ENCODE data around the gene MYG1. TPM values are rescaled to one million over a fixed set of nuclear protein-coding genes. Genes with fewer than 3 reads are reported as not detected.
A peak's percentile ranks its signal among the peaks of the same experiment; 100 is the strongest.
"Not testable (repeated sequence)": the region's sequence is repeated elsewhere in the genome, so short reads cannot be mapped to it uniquely, and the experiment has no call there.

The MYG1 gene
- total and polyA plus RNA-seq, 4 experiments from 2014 or later: 46.0 to 78.2 (median 56.6) TPM

GRCh38 chr12:53295070-53295890, 4.2 kb upstream of the MYG1 start, which contains the start of gene PFDN5:
TSS of gene PFDN5 (plus strand) at chr12:53295542. CDS start at chr12:53295568, 26 bp downstream.
- POLR2A ChIA-PET (ENCODE audit: partially characterized antibody): interaction anchor here (0.5 to 9.4 kb wide), 32 partner anchors 9 to 457 kb away, joined by 3 to 193 read pairs (median 6); partner anchors contain the start of genes AAAS, CSAD, EIF4B and ESPL1
- Histone ChIP-seq H3K27me3 (ENCODE audit: insufficient read depth, low read length) (no peaks in the 10 kb centered on the region), H3K27ac (ENCODE audit: low read depth, low read length) (peak within 1 kb of the TSS; percentile 81), H3K9me3 (ENCODE audit: control insufficient read depth in 1 of 2, low read length in 2 of 2) (no peaks in the 10 kb centered on the region), H3K4me1 (ENCODE audit: insufficient read depth, low read length) (peaks cover 49% of the 10 kb centered on the region), H3K4me3 (ENCODE audit: low read length in 2 of 2) (peak within 1 kb of the TSS; percentile 63 to 94), H3K36me3 (ENCODE audit: insufficient read depth, low read length) (peaks cover 24% of the 10 kb centered on the region)
- peaks cover 23 to 59% (median 44%) of the 10 kb centered on the region in 4 donors for H3K4me1 Mint-ChIP-seq
- peak; percentile 87 to 93 (median 91) for DNase-seq
- peaks cover 18 to 36% of the 10 kb centered on the region in 2 donors for H3K36me3 Mint-ChIP-seq
- peaks cover 0 to 1% (median 0%) of the 10 kb centered on the region in 8 donors for H3K9me3 Mint-ChIP-seq
- H3K27me3 Mint-ChIP-seq: no peaks in the 10 kb centered on the region
- peak within 1 kb of the TSS; percentile 97 to 100 (median 99) for H3K27ac Mint-ChIP-seq
- CTCF ChIA-PET (ENCODE audit: partially characterized antibody): interaction anchor here (0.8 to 19.2 kb wide), 12 partner anchors 8 to 214 kb away, joined by 3 to 339 read pairs (median 6); partner anchors contain the start of genes AAAS, CSAD and ITGB7
- H3K4me3 Mint-ChIP-seq: peak within 1 kb of the TSS; percentile 98 to 100 (median 99)
- intact Hi-C loops (cut with micrococcal nuclease): loop anchor here (1.0 to 5.0 kb wide), 8 partner anchors 26 to 382 kb away; partner anchors contain the start of genes AAAS, ATP5MC2, CSAD and EIF4B

GRCh38 chr12:53295891-53296219, 3.6 kb upstream of the MYG1 start:
- peak overlapping the region; percentile 97 to 100 (median 99) for H3K27ac Mint-ChIP-seq

GRCh38 chr12:53297106-53297505, 2.4 kb upstream of the MYG1 start:
- H3K4me3 ChIP-seq (ENCODE audit: low read length in 2 of 2); H3K9me3 Mint-ChIP-seq; H3K27ac ChIP-seq (ENCODE audit: low read depth, low read length); H3K9me3 ChIP-seq (ENCODE audit: control insufficient read depth in 1 of 2, low read length in 2 of 2); H3K27me3 Mint-ChIP-seq; DNase-seq; H3K27me3 ChIP-seq (ENCODE audit: insufficient read depth, low read length): not testable (repeated sequence)
- peak overlapping the region in 7 of 8 donors; percentile 21 to 100 (median 98) for H3K4me3 Mint-ChIP-seq
- Histone ChIP-seq H3K4me1 (ENCODE audit: insufficient read depth, low read length) (peaks cover 64% of the 10 kb centered on the region), H3K36me3 (ENCODE audit: insufficient read depth, low read length) (peaks cover 24% of the 10 kb centered on the region)
- ChIA-PET CTCF (ENCODE audit: partially characterized antibody) (interaction anchor here (1.1 to 19.2 kb wide), 8 partner anchors 9 to 212 kb away, joined by 3 to 339 read pairs (median 6); partner anchors contain the start of genes AAAS and ITGB7), POLR2A (ENCODE audit: partially characterized antibody) (interaction anchor here (1.1 to 9.4 kb wide), 6 partner anchors 25 to 83 kb away, joined by 3 to 193 read pairs (median 4); partner anchors contain the start of gene AAAS)
- H3K27ac Mint-ChIP-seq: peak overlapping the region in 6 of 7 donors; percentile 42 to 99 (median 86)
- peaks cover 33 to 77% (median 59%) of the 10 kb centered on the region in 4 donors for H3K4me1 Mint-ChIP-seq
- H3K36me3 Mint-ChIP-seq: peaks cover 21 to 47% of the 10 kb centered on the region in 2 donors
- intact Hi-C loops (cut with micrococcal nuclease): loop anchor here (5.0 kb wide), 1 partner anchor 380 kb away; the partner anchor contains the start of gene ATP5MC2

More at GRCh38 chr12:53295891-53296219, 3.6 kb upstream of the MYG1 start:
- peaks cover 0 to 1% (median 0%) of the 10 kb centered on the region in 8 donors for H3K9me3 Mint-ChIP-seq
- Histone ChIP-seq H3K4me1 (ENCODE audit: insufficient read depth, low read length) (peaks cover 55% of the 10 kb centered on the region), H3K36me3 (ENCODE audit: insufficient read depth, low read length) (peaks cover 24% of the 10 kb centered on the region), H3K4me3 (ENCODE audit: low read length in 2 of 2) (peak overlapping the region; percentile 63 to 94), H3K27ac (ENCODE audit: low read depth, low read length) (peak overlapping the region; percentile 81), H3K9me3 (ENCODE audit: control insufficient read depth in 1 of 2, low read length in 2 of 2) (no peaks in the 10 kb centered on the region), H3K27me3 (ENCODE audit: insufficient read depth, low read length) (no peaks in the 10 kb centered on the region)
- ChIA-PET CTCF (ENCODE audit: partially characterized antibody) (interaction anchor here (0.8 to 19.2 kb wide), 11 partner anchors 9 to 193 kb away, joined by 3 to 339 read pairs (median 8); partner anchors contain the start of genes AAAS, CSAD and ITGB7), POLR2A (ENCODE audit: partially characterized antibody) (interaction anchor here (0.5 to 9.4 kb wide), 31 partner anchors 9 to 457 kb away, joined by 3 to 193 read pairs (median 6); partner anchors contain the start of genes AAAS, CSAD, EIF4B and ESPL1)
- no peaks in the 10 kb centered on the region for H3K27me3 Mint-ChIP-seq
- intact Hi-C loops (cut with micrococcal nuclease): loop anchor here (1.0 to 5.0 kb wide), 8 partner anchors 25 to 381 kb away; partner anchors contain the start of genes AAAS, ATP5MC2, CSAD and EIF4B
- H3K36me3 Mint-ChIP-seq: peaks cover 18 to 41% of the 10 kb centered on the region in 2 donors
- no peak for DNase-seq
- H3K4me1 Mint-ChIP-seq: peaks cover 28 to 65% (median 50%) of the 10 kb centered on the region in 4 donors
- H3K4me3 Mint-ChIP-seq: peak overlapping the region; percentile 98 to 100 (median 99)

GRCh38 chr12:53298164-53298563, 1.3 kb upstream of the MYG1 start:
- H3K27ac Mint-ChIP-seq: peak overlapping the region in 6 of 7 donors; percentile 3 to 97 (median 87)
- H3K27me3 Mint-ChIP-seq: no peaks in the 10 kb centered on the region
- no peak for DNase-seq
- no peaks in the 10 kb centered on the region for H3K9me3 ChIP-seq (ENCODE audit: control insufficient read depth in 1 of 2, low read length in 2 of 2)
- H3K36me3 Mint-ChIP-seq: peaks cover 28 to 55% of the 10 kb centered on the region in 2 donors
- CTCF ChIA-PET (ENCODE audit: partially characterized antibody): interaction anchor here (1.8 to 19.2 kb wide), 5 partner anchors 16 to 211 kb away, joined by 4 to 339 read pairs (median 8); partner anchors contain the start of genes AAAS and ITGB7
- H3K4me1 ChIP-seq (ENCODE audit: insufficient read depth, low read length): peaks cover 73% of the 10 kb centered on the region
- H3K27me3 ChIP-seq (ENCODE audit: insufficient read depth, low read length): no peaks in the 10 kb centered on the region
- peak overlapping the region; percentile 71 for H3K27ac ChIP-seq (ENCODE audit: low read depth, low read length)
- H3K9me3 Mint-ChIP-seq: peaks cover 0 to 1% (median 0%) of the 10 kb centered on the region in 8 donors
- intact Hi-C loops (cut with micrococcal nuclease): loop anchor here (5.0 kb wide), 1 partner anchor 379 kb away; the partner anchor contains the start of gene ATP5MC2
- peaks cover 33% of the 10 kb centered on the region for H3K36me3 ChIP-seq (ENCODE audit: insufficient read depth, low read length)
- H3K4me1 Mint-ChIP-seq: peaks cover 39 to 88% (median 67%) of the 10 kb centered on the region in 4 donors
- H3K4me3 Mint-ChIP-seq: peak overlapping the region in 6 of 8 donors; percentile 21 to 98 (median 70)
- no peak overlapping the region for H3K4me3 ChIP-seq (ENCODE audit: low read length in 2 of 2)
- POLR2A ChIA-PET (ENCODE audit: partially characterized antibody): interaction anchor here (0.7 to 9.4 kb wide), 7 partner anchors 12 to 203 kb away, joined by 3 to 193 read pairs (median 4); partner anchors contain the start of genes AAAS and TARBP2

- DNase-seq: peak in 2 of 5 donors; percentile 29 to 82
- Histone ChIP-seq H3K4me1 (ENCODE audit: insufficient read depth, low read length) (peaks cover 78% of the 10 kb centered on the region), H3K36me3 (ENCODE audit: insufficient read depth, low read length) (peaks cover 33% of the 10 kb centered on the region), H3K27ac (ENCODE audit: low read depth, low read length) (peak overlapping the region; percentile 71), H3K4me3 (ENCODE audit: low read length in 2 of 2) (peak overlapping the region; percentile 81 to 86), H3K9me3 (ENCODE audit: control insufficient read depth in 1 of 2, low read length in 2 of 2) (no peaks in the 10 kb centered on the region), H3K27me3 (ENCODE audit: insufficient read depth, low read length) (no peaks in the 10 kb centered on the region)
- Mint-ChIP-seq H3K9me3 (peaks cover 0 to 1% (median 0%) of the 10 kb centered on the region in 8 donors), H3K27me3 (no peaks in the 10 kb centered on the region), H3K4me1 (peaks cover 39 to 85% (median 65%) of the 10 kb centered on the region in 4 donors), H3K27ac (peak overlapping the region; percentile 95 to 98 (median 97)), H3K36me3 (peaks cover 28 to 60% of the 10 kb centered on the region in 2 donors), H3K4me3 (peak overlapping the region; percentile 96 to 100 (median 99))
- ChIA-PET POLR2A (ENCODE audit: partially characterized antibody) (interaction anchor here (1.0 to 9.4 kb wide), 19 partner anchors 13 to 220 kb away, joined by 3 to 193 read pairs (median 4); partner anchors contain the start of genes AAAS, CSAD, ESPL1 and SP1), CTCF (ENCODE audit: partially characterized antibody) (interaction anchor here (0.8 to 19.2 kb wide), 8 partner anchors 9 to 210 kb away, joined by 3 to 339 read pairs (median 6); partner anchors contain the start of genes AAAS and ITGB7)
- intact Hi-C loops (cut with micrococcal nuclease): loop anchor here (1.0 to 5.0 kb wide), 5 partner anchors 22 to 378 kb away; partner anchors contain the start of genes AAAS, ATP5MC2, CSAD and TARBP2
These were observed 418 bp upstream of the MYG1 start for GRCh38 chr12:53299101-53299453.

GRCh38 chr12:53300187-53300586, 692 bp downstream of the MYG1 start:
- intact Hi-C loops (cut with micrococcal nuclease): no loop called here
- peaks cover 38 to 76% (median 62%) of the 10 kb centered on the region in 4 donors for H3K4me1 Mint-ChIP-seq
- peak overlapping the region; percentile 95 to 98 (median 97) for H3K27ac Mint-ChIP-seq
- ChIA-PET CTCF (ENCODE audit: partially characterized antibody) (interaction anchor here (0.6 to 19.2 kb wide), 6 partner anchors 10 to 88 kb away, joined by 3 to 339 read pairs (median 8); partner anchors contain the start of genes AAAS and ITGB7), POLR2A (ENCODE audit: partially characterized antibody) (interaction anchor here (0.6 to 9.4 kb wide), 13 partner anchors 22 to 202 kb away, joined by 3 to 193 read pairs (median 5); partner anchors contain the start of genes AAAS, CSAD, ESPL1 and SP1)
- peaks cover 34% of the 10 kb centered on the region for H3K36me3 ChIP-seq (ENCODE audit: insufficient read depth, low read length)
- H3K4me1 ChIP-seq (ENCODE audit: insufficient read depth, low read length): peaks cover 72% of the 10 kb centered on the region
- no peaks in the 10 kb centered on the region for H3K27me3 ChIP-seq (ENCODE audit: insufficient read depth, low read length)
- H3K36me3 Mint-ChIP-seq: peaks cover 28 to 62% of the 10 kb centered on the region in 2 donors
- no peak for DNase-seq
- H3K9me3 ChIP-seq (ENCODE audit: control insufficient read depth in 1 of 2, low read length in 2 of 2): no peaks in the 10 kb centered on the region
- peak overlapping the region; percentile 71 for H3K27ac ChIP-seq (ENCODE audit: low read depth, low read length)
- H3K4me3 ChIP-seq (ENCODE audit: low read length in 2 of 2): peak overlapping the region; percentile 81 to 86
- peak overlapping the region; percentile 96 to 100 (median 99) for H3K4me3 Mint-ChIP-seq
- H3K9me3 Mint-ChIP-seq: peaks cover 0 to 1% (median 0%) of the 10 kb centered on the region in 8 donors
- H3K27me3 Mint-ChIP-seq: no peaks in the 10 kb centered on the region
